Transverse colon (tissue), 4 donors: Measurements from ENCODE around the gene LRFN5. TPM values are rescaled to one million over a fixed set of nuclear protein-coding genes. Genes with fewer than 3 reads are reported as not detected.

Experiments used
- DNase-seq: peaks from one replicate; pipeline ENCODE4 v3.0.0-alpha.2; 2019
- H3K27ac ChIP-seq, 4 donors: fragments of 200-600 bp; sonication (generic); 2 replicates each; pipeline ENCODE4 v1.5.1; 2016 to 2018; ENCODE audit warnings: inconsistent platforms in 4 of 4
- H3K27me3 ChIP-seq: fragments of 200-600 bp; sonication (generic); 2 replicates; pipeline ENCODE4 v1.5.1; 2017; ENCODE audit warnings: inconsistent platforms
- H3K36me3 ChIP-seq, 4 donors: fragments of 200-600 bp; sonication (generic); 2 replicates each; pipeline ENCODE4 v1.5.1; 2017 to 2019; ENCODE audit warnings: inconsistent platforms in 4 of 4
- H3K4me1 ChIP-seq, 4 donors: fragments of 200-600 bp; sonication (generic); 2 replicates each; pipeline ENCODE4 v1.5.1; 2017 to 2020; ENCODE audit warnings: inconsistent platforms in 4 of 4
- H3K4me3 ChIP-seq, 4 donors: fragments of 200-600 bp; sonication (generic); 1 replicate in 1 of 4; 2 replicates in 3 of 4; pipeline versions ENCODE4 v1.5.1 to v1.6.1; 2017 to 2019; ENCODE audit warnings: inconsistent platforms in 4 of 4
- H3K9me3 ChIP-seq, 2 donors: fragments of 200-600 bp; sonication (generic); 2 replicates each; pipeline ENCODE4 v1.5.1; 2017 to 2019; ENCODE audit warnings: inconsistent platforms in 2 of 2
- EP300 ChIP-seq: sonication (generic); formaldehyde crosslinking; IDR thresholded peaks from one replicate; pipeline ENCODE4 v1.6.1; 2017; ENCODE audit warnings: antibody characterized with exemption, low read depth
- POLR2A ChIP-seq: fragments of 450-650 bp; IDR thresholded peaks from one replicate; pipeline ENCODE4 v1.6.1; 2016; ENCODE audit warnings: antibody characterized with exemption, mild to moderate bottlenecking, moderate library complexity
- POLR2AphosphoS5 ChIP-seq, 3 donors: sonication (generic); formaldehyde crosslinking; IDR thresholded peaks; one replicate each; pipeline ENCODE4 v1.6.1; 2016; ENCODE audit warnings: antibody characterized with exemption in 3 of 3
- WGBS, 2 donors: methylation state at CpG; one replicate each; pipeline ENCODE4 v1.1.5; 2018; ENCODE audit warnings: low coverage in 1 of 2; 5-methylcytosine and 5-hydroxymethylcytosine counted together
- in situ Hi-C, 4 donors: fragments of 200-750 bp; cut with MboI; loops; one replicate each; pipeline versions ENCODE4 v1.15.0 to v1.15.1; 2017; ENCODE audit warnings: low sequenced_read_pairs in 3 of 4, low pct_ligation_motif_present in 1 of 4, low pct_unique_long_range_greater_than_20kb in 1 of 4
- intact Hi-C: fragments of 100-400 bp; cut with DNase I; formaldehyde crosslinking; loops from one replicate; pipeline ENCODE4 v1.15.1; 2023; ENCODE audit warnings: low total_unique reads
- total RNA-seq, 4 donors: library from RNA; depleted of rRNA; stranded (reverse); fragments of >200 nt; gene quantifications; one replicate each; pipeline ENCODE4 v1.1.0, GENCODE V29; 2016
- TF ChIP-seq, protein P1 (sequence below), 5 experiments: fragments of 200-600 bp in 3 of 5; fragments of 450-650 bp in 2 of 5; sonication (generic) in 3 of 5; IDR thresholded peaks; 1 replicate in 2 of 5; 2 replicates in 3 of 5; pipeline ENCODE4 v1.5.1; 2016 to 2017; ENCODE audit warnings: antibody characterized with exemption in 5 of 5, inconsistent platforms in 3 of 5, mild to moderate bottlenecking in 2 of 5, moderate library complexity in 1 of 5

The LRFN5 gene
- total RNA-seq, 4 donors from 2014 or later: 0.40 to 4.5 (median 1.5) TPM

DNA sequence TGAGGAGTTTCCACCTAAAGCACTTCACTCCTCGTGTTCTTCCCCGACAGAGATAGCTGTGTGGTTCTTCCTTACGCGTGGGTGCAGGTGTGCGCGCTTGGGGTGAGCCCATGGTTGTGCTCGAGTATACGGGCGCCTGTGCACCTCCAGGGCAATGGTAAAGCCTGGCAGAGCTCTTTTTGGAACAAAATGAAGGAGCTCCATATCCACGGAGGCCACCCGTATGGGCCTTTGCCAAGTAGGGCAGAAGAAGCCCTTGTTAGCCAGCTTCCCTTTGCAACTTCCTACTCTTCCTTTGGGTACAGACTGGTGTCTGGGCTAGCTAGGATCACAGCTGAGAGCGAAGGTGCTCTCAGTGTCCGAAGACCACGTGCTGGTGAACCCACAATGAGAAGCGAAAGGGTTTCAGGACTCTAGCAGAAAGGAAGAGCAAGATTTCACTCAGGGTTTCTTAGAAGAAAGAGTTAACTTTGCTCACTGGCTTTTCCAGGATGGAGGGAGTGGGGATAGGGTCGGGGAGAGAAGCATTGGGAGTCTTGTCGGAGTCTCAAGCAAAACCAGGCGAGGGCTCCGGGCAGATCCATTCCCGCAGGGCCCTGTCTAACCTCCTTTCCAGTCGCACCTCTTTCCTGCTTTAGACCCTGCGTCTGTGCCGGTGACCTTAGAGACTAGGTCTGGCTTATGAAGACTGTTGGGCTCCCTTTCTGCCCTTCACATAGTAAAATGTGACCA is 960 bp upstream of the LRFN5 start:
- H3K4me1 ChIP-seq: peaks cover 0 to 26% (median 4%) of the 10 kb centered on the region in 4 donors
- H3K9me3 ChIP-seq: no peaks in the 10 kb centered on the region
- TF ChIP-seq EP300 (no peak), POLR2A (no peak), POLR2AphosphoS5 (IDR thresholded peaks at IDR 0.05) (no peak)
- TF ChIP-seq, protein P1, sequence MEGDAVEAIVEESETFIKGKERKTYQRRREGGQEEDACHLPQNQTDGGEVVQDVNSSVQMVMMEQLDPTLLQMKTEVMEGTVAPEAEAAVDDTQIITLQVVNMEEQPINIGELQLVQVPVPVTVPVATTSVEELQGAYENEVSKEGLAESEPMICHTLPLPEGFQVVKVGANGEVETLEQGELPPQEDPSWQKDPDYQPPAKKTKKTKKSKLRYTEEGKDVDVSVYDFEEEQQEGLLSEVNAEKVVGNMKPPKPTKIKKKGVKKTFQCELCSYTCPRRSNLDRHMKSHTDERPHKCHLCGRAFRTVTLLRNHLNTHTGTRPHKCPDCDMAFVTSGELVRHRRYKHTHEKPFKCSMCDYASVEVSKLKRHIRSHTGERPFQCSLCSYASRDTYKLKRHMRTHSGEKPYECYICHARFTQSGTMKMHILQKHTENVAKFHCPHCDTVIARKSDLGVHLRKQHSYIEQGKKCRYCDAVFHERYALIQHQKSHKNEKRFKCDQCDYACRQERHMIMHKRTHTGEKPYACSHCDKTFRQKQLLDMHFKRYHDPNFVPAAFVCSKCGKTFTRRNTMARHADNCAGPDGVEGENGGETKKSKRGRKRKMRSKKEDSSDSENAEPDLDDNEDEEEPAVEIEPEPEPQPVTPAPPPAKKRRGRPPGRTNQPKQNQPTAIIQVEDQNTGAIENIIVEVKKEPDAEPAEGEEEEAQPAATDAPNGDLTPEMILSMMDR (IDR thresholded peaks at IDR 0.05): no peak
- 0 to 22% methylated on average over 2 to 23 of the region's 23 CpGs for WGBS, 2 donors
- DNase-seq: no peak
- H3K27ac ChIP-seq: peak overlapping the region; percentile 43 to 77 (median 56)
- intact Hi-C loops: no loop called here
- H3K4me3 ChIP-seq: peak overlapping the region in 3 of 4 donors; percentile 17 to 59 (median 43)
- peaks cover 84% of the 10 kb centered on the region for H3K27me3 ChIP-seq
- no peaks in the 10 kb centered on the region for H3K36me3 ChIP-seq
- in situ Hi-C loops: no loop called here

DNA sequence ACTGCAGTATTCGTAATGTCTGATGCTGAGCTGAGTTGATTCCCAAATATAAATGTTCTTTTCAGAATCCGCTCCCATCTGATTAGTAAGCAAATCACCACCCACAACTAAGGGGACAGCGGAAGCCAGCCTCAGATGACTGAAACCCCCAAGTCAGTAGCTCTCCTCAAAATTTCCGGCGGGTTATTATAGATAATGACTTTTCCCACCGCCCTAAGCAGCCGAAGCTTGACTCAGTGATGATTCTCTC is 469 bp upstream of the LRFN5 start:
- in situ Hi-C loops: no loop called here
- intact Hi-C loops: no loop called here
- Histone ChIP-seq H3K4me1 (peaks cover 0 to 26% (median 4%) of the 10 kb centered on the region in 4 donors), H3K27me3 (peaks cover 89% of the 10 kb centered on the region), H3K36me3 (no peaks in the 10 kb centered on the region), H3K9me3 (no peaks in the 10 kb centered on the region), H3K4me3 (peak overlapping the region; percentile 15 to 59 (median 40)), H3K27ac (peak overlapping the region; percentile 43 to 77 (median 56))
- TF ChIP-seq EP300: no peak
- TF ChIP-seq POLR2AphosphoS5 (IDR thresholded peaks at IDR 0.05): no peak
- WGBS, 2 donors: 11% methylated on average over 7 of the region's 7 CpGs; no CpG with 5 or more reads in 1 of the 2 donors
- DNase-seq: no peak

DNA sequence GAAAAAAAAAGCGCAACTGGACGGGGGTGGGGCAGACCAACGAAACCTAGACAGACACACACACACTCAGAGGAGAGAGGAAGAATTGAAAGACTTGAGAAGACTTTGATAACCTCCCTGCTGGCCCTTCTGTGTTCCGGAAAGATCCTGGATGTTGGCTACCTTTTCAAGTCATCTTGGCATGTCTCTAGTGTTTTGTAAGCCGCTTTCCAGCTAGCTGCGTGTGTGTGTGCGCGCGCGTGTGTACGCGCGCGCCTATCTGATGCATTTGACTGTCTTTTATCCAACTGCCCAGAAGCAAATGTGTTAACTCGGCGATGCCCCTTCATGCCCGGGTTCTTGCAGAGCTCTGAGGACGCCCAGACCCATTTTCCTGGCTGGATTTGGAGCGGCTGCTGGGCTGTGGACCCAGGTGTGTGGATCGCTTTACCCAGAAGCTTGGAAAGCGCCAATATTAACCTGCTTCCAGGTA is 664 bp downstream of the LRFN5 start:
- no peaks in the 10 kb centered on the region for H3K36me3 ChIP-seq
- peak overlapping the region in 3 of 4 donors; percentile 43 to 77 (median 53) for H3K27ac ChIP-seq
- TF ChIP-seq EP300 (no peak), POLR2AphosphoS5 (IDR thresholded peaks at IDR 0.05) (no peak), POLR2A (no peak)
- TF ChIP-seq, protein P1 (IDR thresholded peaks at IDR 0.05): no peak
- H3K9me3 ChIP-seq: no peaks in the 10 kb centered on the region
- H3K4me3 ChIP-seq: peak overlapping the region; percentile 4 to 59 (median 40)
- intact Hi-C loops: no loop called here
- peaks cover 0 to 26% (median 4%) of the 10 kb centered on the region in 4 donors for H3K4me1 ChIP-seq
- no peak for DNase-seq
- 0 to 16% methylated on average over 1 to 21 of the region's 21 CpGs for WGBS, 2 donors
- peaks cover 90% of the 10 kb centered on the region for H3K27me3 ChIP-seq
- in situ Hi-C loops: no loop called here

DNA sequence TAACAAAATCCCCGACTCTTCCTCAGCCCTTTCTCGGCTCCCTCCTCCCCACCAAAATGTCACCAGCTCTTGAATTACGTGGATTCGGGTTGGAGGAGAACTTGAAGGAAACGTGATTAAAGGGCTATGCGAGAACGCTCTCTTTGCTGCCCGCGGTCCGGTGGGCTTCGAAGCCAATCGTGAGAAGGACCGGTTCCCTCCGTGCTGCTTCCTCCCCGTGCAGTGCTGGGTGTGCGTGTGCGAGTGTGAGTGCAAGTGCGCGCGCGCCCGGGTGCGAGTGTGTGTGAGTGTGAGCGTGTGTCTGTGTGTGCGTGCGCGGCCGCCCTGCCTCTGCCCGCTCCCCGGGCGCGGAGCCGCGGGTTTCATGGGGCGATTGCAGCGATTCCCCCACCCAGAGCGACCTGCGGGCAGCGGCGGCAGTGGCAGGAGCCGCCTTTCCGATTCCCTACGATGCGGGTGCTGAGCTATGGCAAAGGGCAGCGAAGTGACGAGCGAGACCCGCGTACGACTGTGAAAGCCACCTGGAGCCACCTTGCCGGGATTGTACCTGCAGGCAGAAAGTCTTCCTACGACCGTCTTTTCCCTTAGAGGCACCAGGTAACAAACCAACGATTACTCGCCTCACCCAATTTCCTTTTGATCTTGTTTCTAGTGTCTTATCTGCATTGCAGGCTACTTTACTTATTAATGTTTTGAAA is 1.4 kb downstream of the LRFN5 start:
- peak overlapping the region in 1 of 4 donors; percentile 77 for H3K27ac ChIP-seq
- peak overlapping the region in 3 of 4 donors; percentile 14 to 59 (median 38) for H3K4me3 ChIP-seq
- WGBS, 2 donors: 9 to 15% methylated on average over 13 to 38 of the region's 55 CpGs
- TF ChIP-seq POLR2AphosphoS5 (IDR thresholded peaks at IDR 0.05) (no peak), POLR2A (no peak), EP300 (no peak)
- intact Hi-C loops: no loop called here
- DNase-seq: no peak
- peaks cover 84% of the 10 kb centered on the region for H3K27me3 ChIP-seq
- peaks cover 0 to 26% (median 4%) of the 10 kb centered on the region in 4 donors for H3K4me1 ChIP-seq
- no peaks in the 10 kb centered on the region for H3K36me3 ChIP-seq
- in situ Hi-C loops: no loop called here
- H3K9me3 ChIP-seq: no peaks in the 10 kb centered on the region

DNA sequence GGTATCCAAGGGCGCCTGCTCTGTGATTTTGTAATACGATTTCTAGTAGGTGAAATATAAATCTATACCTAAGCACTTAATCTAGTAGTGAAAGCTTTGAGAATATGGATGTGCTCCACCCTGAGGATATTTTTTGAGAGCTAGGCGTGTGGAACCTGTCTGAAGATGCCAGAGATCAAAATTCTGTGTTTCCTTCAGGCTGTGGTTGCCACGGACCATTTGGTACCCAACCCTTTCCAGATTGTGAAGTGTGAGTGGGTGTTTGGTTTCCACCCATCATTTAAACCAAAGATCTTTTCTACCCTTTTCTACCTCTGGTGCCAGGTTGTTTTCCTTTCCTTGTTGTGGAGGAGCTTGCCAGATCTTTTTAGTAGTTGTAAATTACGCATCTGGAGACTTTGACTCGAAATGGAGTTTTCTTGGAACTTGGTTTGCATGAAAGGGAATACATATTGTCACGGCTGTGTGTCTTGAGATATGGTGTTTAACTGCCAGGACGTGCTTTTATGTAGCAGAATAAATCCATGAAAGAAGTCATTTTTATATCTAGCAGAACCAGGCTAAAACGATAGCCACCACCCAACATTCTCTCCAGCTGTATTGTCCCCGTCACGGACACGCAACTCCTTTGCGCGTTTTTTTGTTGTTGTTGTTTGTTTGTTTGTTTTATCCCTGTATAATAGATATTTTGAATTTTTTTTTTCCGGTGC is 2.2 kb downstream of the LRFN5 start:
- intact Hi-C loops: no loop called here
- no peak for TF ChIP-seq POLR2AphosphoS5 (IDR thresholded peaks at IDR 0.05)
- TF ChIP-seq POLR2A: no peak
- TF ChIP-seq, protein P1 (IDR thresholded peaks at IDR 0.05): no peak
- TF ChIP-seq EP300: no peak
- H3K27me3 ChIP-seq: peaks cover 77% of the 10 kb centered on the region

More for the DNA sequence above, 2.2 kb downstream of the LRFN5 start:
- Histone ChIP-seq H3K4me1 (peaks cover 0 to 26% (median 4%) of the 10 kb centered on the region in 4 donors), H3K27ac (no peak overlapping the region), H3K9me3 (no peaks in the 10 kb centered on the region), H3K4me3 (peak overlapping the region in 2 of 4 donors; percentile 38 to 59), H3K36me3 (no peaks in the 10 kb centered on the region)
- in situ Hi-C loops: no loop called here
- no peak for DNase-seq
- WGBS, 2 donors: 8 to 18% methylated on average over 12 to 15 of the region's 15 CpGs
